H9 (cell line): ENCODE results near the gene ADGRF5. TPM values are rescaled to one million over a fixed set of nuclear protein-coding genes. Genes with fewer than 3 reads are reported as not detected.

Experiments used
- DNase-seq: peaks from one replicate; pipeline ENCODE4 v3.0.0-alpha.2; 2017
- H2AFZ ChIP-seq: one replicate; pipeline ENCODE4 v1.6.1; 2013; ENCODE audit warnings: mild to moderate bottlenecking, low read length, control low read depth, moderate library complexity
- H2AK5ac ChIP-seq: 2 replicates; pipeline ENCODE4 v1.6.1; 2013; ENCODE audit warnings: low read length, control low read depth, mixed read lengths; ENCODE audit not compliant: insufficient read length
- H2BK120ac ChIP-seq: one replicate; pipeline ENCODE4 v1.6.1; 2013; ENCODE audit warnings: low read depth, mild to moderate bottlenecking, low read length, control low read depth, inconsistent platforms; ENCODE audit not compliant: poor library complexity, severe bottlenecking
- H2BK12ac ChIP-seq: 2 replicates; pipeline ENCODE4 v1.6.1; 2013; ENCODE audit warnings: low read length, control low read depth, mixed read lengths, low read depth; ENCODE audit not compliant: insufficient read length
- H2BK15ac ChIP-seq: 2 replicates; pipeline ENCODE4 v1.6.1; 2013; ENCODE audit warnings: low read depth, low read length, control low read depth
- H2BK20ac ChIP-seq: one replicate; pipeline ENCODE4 v1.6.1; 2013; ENCODE audit warnings: low read depth, mild to moderate bottlenecking, low read length, control low read depth, inconsistent platforms; ENCODE audit not compliant: poor library complexity, severe bottlenecking
- H2BK5ac ChIP-seq: 2 replicates; pipeline ENCODE4 v1.6.1; 2013; ENCODE audit warnings: low read length, control low read depth, mixed read lengths; ENCODE audit not compliant: insufficient read length
- H3K14ac ChIP-seq: 2 replicates; pipeline ENCODE4 v1.6.1; 2013; ENCODE audit warnings: low read length, control low read depth; ENCODE audit not compliant: insufficient read depth
- H3K18ac ChIP-seq: 2 replicates; pipeline ENCODE4 v1.6.1; 2013; ENCODE audit warnings: low read depth, mild to moderate bottlenecking, mixed read lengths, low read length, control low read depth; ENCODE audit not compliant: insufficient read length
- H3K23ac ChIP-seq: 2 replicates; pipeline ENCODE4 v1.6.1; 2013; ENCODE audit warnings: low read length, control low read depth, mixed read lengths, low read depth; ENCODE audit not compliant: insufficient read length
- H3K23me2 ChIP-seq: 2 replicates; pipeline ENCODE4 v1.6.1; 2013; ENCODE audit warnings: low read depth, mild to moderate bottlenecking, mixed read lengths, low read length, control low read depth; ENCODE audit not compliant: insufficient read length, poor library complexity, severe bottlenecking
- H3K27ac ChIP-seq: 2 replicates; pipeline ENCODE4 v1.5.1; 2013; ENCODE audit warnings: low read length, control low read depth, mixed read lengths, low read depth; ENCODE audit not compliant: insufficient read length
- H3K27me3 ChIP-seq: 2 replicates; pipeline ENCODE4 v1.6.1; 2013; ENCODE audit warnings: low read length, control low read depth, inconsistent platforms; ENCODE audit not compliant: insufficient read depth
- H3K4ac ChIP-seq: 2 replicates; pipeline ENCODE4 v1.6.1; 2013; ENCODE audit warnings: low read depth, mild to moderate bottlenecking, control low read depth, inconsistent platforms, low read length, moderate library complexity
- H3K4me1 ChIP-seq: 2 replicates; pipeline ENCODE4 v1.6.1; 2013; ENCODE audit warnings: low read length, control low read depth, inconsistent platforms; ENCODE audit not compliant: insufficient read depth
- H3K4me2 ChIP-seq: 2 replicates; pipeline ENCODE4 v1.6.1; 2013; ENCODE audit warnings: low read length, control low read depth, mixed read lengths; ENCODE audit not compliant: insufficient read length, insufficient read depth
- H3K56ac ChIP-seq: 2 replicates; pipeline ENCODE4 v1.6.1; 2013; ENCODE audit warnings: low read depth, mild to moderate bottlenecking, mixed read lengths, low read length, control low read depth; ENCODE audit not compliant: insufficient read length
- H3K79me1 ChIP-seq: 2 replicates; pipeline ENCODE4 v1.6.1; 2013; ENCODE audit warnings: low read depth, mild to moderate bottlenecking, moderate library complexity, low read length, control low read depth, inconsistent platforms; ENCODE audit not compliant: insufficient read depth, poor library complexity, severe bottlenecking
- H3K79me2 ChIP-seq: 2 replicates; pipeline ENCODE4 v1.6.1; 2013; ENCODE audit warnings: low read length, control low read depth, inconsistent platforms; ENCODE audit not compliant: insufficient read depth
- H3K9ac ChIP-seq: 2 replicates; pipeline ENCODE4 v1.6.1; 2013; ENCODE audit warnings: low read length, control low read depth, mixed read lengths; ENCODE audit not compliant: insufficient read length; ENCODE audit errors: extremely low read depth
- H3K9me3 ChIP-seq: one replicate; pipeline ENCODE4 v1.6.1; 2013; ENCODE audit warnings: low read depth, low read length, inconsistent platforms; ENCODE audit not compliant: control insufficient read depth
- H3T11ph ChIP-seq: one replicate; pipeline ENCODE4 v1.6.1; 2013; ENCODE audit warnings: mild to moderate bottlenecking, low read length, control low read depth, inconsistent platforms
- H4K20me1 ChIP-seq: one replicate; pipeline ENCODE4 v1.6.1; 2013; ENCODE audit not compliant: control insufficient read depth, insufficient read length, insufficient read depth
- H4K5ac ChIP-seq: 2 replicates; pipeline ENCODE4 v1.6.1; 2013; ENCODE audit warnings: low read depth, mild to moderate bottlenecking, mixed read lengths, low read length, control low read depth; ENCODE audit not compliant: insufficient read length
- H4K8ac ChIP-seq: replicated peaks from 2 replicates; pipeline ENCODE4 v1.6.1; 2013; ENCODE audit warnings: low read length, control low read depth, mixed read lengths, low read depth; ENCODE audit not compliant: insufficient read length
- H4K91ac ChIP-seq: 2 replicates; pipeline ENCODE4 v1.6.1; 2013; ENCODE audit warnings: low read depth, mild to moderate bottlenecking, moderate library complexity, mixed read lengths, low read length, control low read depth; ENCODE audit not compliant: insufficient read length
- H3K27ac Mint-ChIP-seq, 3 experiments: 2 replicates in 2 of 3; 3 replicates in 1 of 3; pipeline ENCODE4 v1.8.0; 2020 to 2021; ENCODE audit warnings: mixed read lengths in 3 of 3, mild to moderate bottlenecking in 1 of 3, moderate library complexity in 1 of 3
- H3K27me3 Mint-ChIP-seq: 2 replicates; pipeline ENCODE4 v1.8.0; 2021; ENCODE audit warnings: low read depth, mild to moderate bottlenecking, moderate library complexity, mixed read lengths
- H3K36me3 Mint-ChIP-seq, 3 experiments: 2 replicates in 2 of 3; 3 replicates in 1 of 3; pipeline ENCODE4 v1.8.0; 2020 to 2021; ENCODE audit warnings: low read depth in 3 of 3, mixed read lengths in 3 of 3; ENCODE audit not compliant: insufficient read depth in 1 of 3
- H3K4me1 Mint-ChIP-seq, 2 experiments: 2 replicates each; pipeline ENCODE4 v1.8.0; 2020; ENCODE audit warnings: mixed read lengths in 2 of 2
- H3K4me3 Mint-ChIP-seq, 2 experiments: 2 replicates in 1 of 2; 3 replicates in 1 of 2; pipeline ENCODE4 v1.8.0; 2020 to 2021; ENCODE audit warnings: mild to moderate bottlenecking in 2 of 2, mixed read lengths in 2 of 2, moderate library complexity in 1 of 2
- H3K9me3 Mint-ChIP-seq, 2 experiments: 2 replicates in 1 of 2; 3 replicates in 1 of 2; pipeline ENCODE4 v1.8.0; 2020; ENCODE audit warnings: mild to moderate bottlenecking in 2 of 2, mixed read lengths in 2 of 2, moderate library complexity in 1 of 2
- WGBS: extraction: QIAGEN DNeasy Blood & Tissue Kit; methylation state at CpG from one replicate; pipeline ENCODE4 v1.1.7; 2013; ENCODE audit warnings: missing lambda C conversion rate, low lambda C conversion rate, mixed read lengths; ENCODE audit not compliant: insufficient read length; ENCODE audit errors: extremely low coverage; 5-methylcytosine and 5-hydroxymethylcytosine counted together
- total RNA-seq: library from RNA; stranded (reverse); gene quantifications from 2 replicates; pipeline ENCODE4 v1.2.1, GENCODE V29; 2021
- TF ChIP-seq, protein P1 (sequence below): fragments of 200-600 bp; sonication (generic); conservative IDR thresholded peaks from 3 replicates; pipeline ENCODE4 v1.8.0; 2021; ENCODE audit warnings: antibody characterized with exemption, mild to moderate bottlenecking

Gene ADGRF5
- total RNA-seq, 1 experiment from 2014 or later: not detected

DNA sequence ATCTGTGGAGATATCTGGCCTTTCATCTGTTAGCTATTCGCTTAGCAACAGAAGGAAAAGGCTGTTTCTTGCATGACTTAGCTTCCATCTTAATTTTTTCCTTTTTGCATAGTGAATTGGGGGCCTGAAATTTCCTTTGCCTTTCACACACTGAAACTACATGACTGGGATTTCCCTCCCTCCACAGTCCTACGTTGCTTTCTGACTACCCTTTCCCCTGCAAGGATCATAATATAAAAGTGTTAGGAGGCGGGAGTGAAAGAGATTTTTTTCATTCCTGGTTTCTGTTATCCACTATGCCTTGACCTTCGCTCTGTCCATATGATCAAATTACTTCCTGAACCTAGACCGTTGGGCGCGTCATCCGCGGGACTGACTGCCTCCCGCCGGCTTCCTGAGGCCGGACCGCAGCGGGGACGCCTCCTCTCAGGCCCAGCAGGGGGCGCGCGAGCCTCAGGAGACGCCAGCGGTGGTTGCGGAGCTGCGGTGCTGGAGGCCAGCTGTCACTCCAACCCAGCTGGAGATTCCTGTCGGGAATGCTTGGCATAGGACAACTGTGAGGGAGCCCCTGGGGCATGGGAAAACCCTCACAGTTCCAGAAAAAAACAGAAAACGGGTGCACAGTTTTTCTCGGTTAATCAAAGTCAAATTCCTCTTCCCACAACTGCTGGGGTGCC, 72.9 kb downstream of the ADGRF5 start:
- Histone ChIP-seq H4K8ac (no peak overlapping the region), H2BK120ac (no peak overlapping the region), H2BK15ac (no peak overlapping the region), H3K14ac (no peak overlapping the region), H2BK12ac (no peak overlapping the region), H4K5ac (no peak overlapping the region), H4K20me1 (no peaks in the 10 kb centered on the region), H3K23me2 (no peaks in the 10 kb centered on the region), H3K9me3 (no peaks in the 10 kb centered on the region), H3K27me3 (no peaks in the 10 kb centered on the region), H3K4me2 (peak overlapping the region; percentile 25), H2BK20ac (no peak overlapping the region), H2BK5ac (no peak overlapping the region), H3T11ph (no peak overlapping the region), H3K23ac (no peak overlapping the region), H3K4me1 (no peaks in the 10 kb centered on the region; the same call in 1 of the 2 replicates), H2AK5ac (no peak overlapping the region), H3K27ac (no peak overlapping the region), H3K79me1 (no peaks in the 10 kb centered on the region), H3K56ac (no peak overlapping the region), H3K79me2 (no peaks in the 10 kb centered on the region), H2AFZ (no peak overlapping the region), H3K9ac (no peak overlapping the region), H3K18ac (no peak overlapping the region), H3K4ac (no peak overlapping the region), H4K91ac (no peak overlapping the region)
- Mint-ChIP-seq H3K27ac (no peak overlapping the region; a peak in 1 of 7 replicates), H3K9me3 (peaks cover 0 to 3% of the 10 kb centered on the region in 2 experiments; a peak in 2 of 5 replicates), H3K4me1 (peaks cover 9 to 14% of the 10 kb centered on the region in 2 experiments), H3K27me3 (peaks cover 13% of the 10 kb centered on the region), H3K4me3 (peak overlapping the region; percentile 35 to 50), H3K36me3 (no peaks in the 10 kb centered on the region; a peak in 1 of 7 replicates)
- peak; percentile 91 for DNase-seq
- WGBS: no CpG with 5 or more reads among the region's 25 CpGs
- TF ChIP-seq, protein P1, sequence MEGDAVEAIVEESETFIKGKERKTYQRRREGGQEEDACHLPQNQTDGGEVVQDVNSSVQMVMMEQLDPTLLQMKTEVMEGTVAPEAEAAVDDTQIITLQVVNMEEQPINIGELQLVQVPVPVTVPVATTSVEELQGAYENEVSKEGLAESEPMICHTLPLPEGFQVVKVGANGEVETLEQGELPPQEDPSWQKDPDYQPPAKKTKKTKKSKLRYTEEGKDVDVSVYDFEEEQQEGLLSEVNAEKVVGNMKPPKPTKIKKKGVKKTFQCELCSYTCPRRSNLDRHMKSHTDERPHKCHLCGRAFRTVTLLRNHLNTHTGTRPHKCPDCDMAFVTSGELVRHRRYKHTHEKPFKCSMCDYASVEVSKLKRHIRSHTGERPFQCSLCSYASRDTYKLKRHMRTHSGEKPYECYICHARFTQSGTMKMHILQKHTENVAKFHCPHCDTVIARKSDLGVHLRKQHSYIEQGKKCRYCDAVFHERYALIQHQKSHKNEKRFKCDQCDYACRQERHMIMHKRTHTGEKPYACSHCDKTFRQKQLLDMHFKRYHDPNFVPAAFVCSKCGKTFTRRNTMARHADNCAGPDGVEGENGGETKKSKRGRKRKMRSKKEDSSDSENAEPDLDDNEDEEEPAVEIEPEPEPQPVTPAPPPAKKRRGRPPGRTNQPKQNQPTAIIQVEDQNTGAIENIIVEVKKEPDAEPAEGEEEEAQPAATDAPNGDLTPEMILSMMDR: peak; percentile 97
